Measurements from ENCODE around the gene IFT43. TPM values are rescaled to one million over a fixed set of nuclear protein-coding genes. Genes with fewer than 3 reads are reported as not detected.

The IFT43 gene
- polyA plus RNA-seq, 1 experiment, result 41.4 TPM

- H3K9me3 ChIP-seq (ENCODE audit: control insufficient read depth, insufficient read depth, low read length), result no peaks in the 10 kb centered on the region; the same call in 1 of the 2 replicates
- CTCF ChIA-PET, result no interaction called here
- no peak overlapping the region for H3K27ac ChIP-seq (ENCODE audit: low read depth, low read length)
- no peak for DNase-seq (ENCODE audit: low read depth, low spot score)
- no peak overlapping the region for H3K4me3 ChIP-seq (ENCODE audit: low read depth, low read length)
- TF ChIP-seq CTCF (IDR thresholded peaks at IDR 0.05; ENCODE audit: low read depth, low read length), result no peak
- POLR2A ChIA-PET, result no interaction called here
- H3K27me3 ChIP-seq (ENCODE audit: control insufficient read depth, insufficient read depth, low read length), result peaks cover 19% of the 10 kb centered on the region
These were observed 116.1 kb downstream of the IFT43 start for GRCh38 chr14:76101391-76102379.

GRCh38 chr14:76104802-76105355, 119.3 kb downstream of the IFT43 start:
- TF ChIP-seq CTCF (IDR thresholded peaks at IDR 0.05; ENCODE audit: low read depth, low read length), result no peak
- Histone ChIP-seq H3K27me3 (ENCODE audit: control insufficient read depth, insufficient read depth, low read length) (peaks cover 14% of the 10 kb centered on the region), H3K4me3 (ENCODE audit: low read depth, low read length) (no peak overlapping the region), H3K9me3 (ENCODE audit: control insufficient read depth, insufficient read depth, low read length) (no peaks in the 10 kb centered on the region), H3K27ac (ENCODE audit: low read depth, low read length) (no peak overlapping the region)
- ChIA-PET POLR2A (no interaction called here), CTCF (no interaction called here)
- DNase-seq (ENCODE audit: low read depth, low spot score), result no peak

DNA sequence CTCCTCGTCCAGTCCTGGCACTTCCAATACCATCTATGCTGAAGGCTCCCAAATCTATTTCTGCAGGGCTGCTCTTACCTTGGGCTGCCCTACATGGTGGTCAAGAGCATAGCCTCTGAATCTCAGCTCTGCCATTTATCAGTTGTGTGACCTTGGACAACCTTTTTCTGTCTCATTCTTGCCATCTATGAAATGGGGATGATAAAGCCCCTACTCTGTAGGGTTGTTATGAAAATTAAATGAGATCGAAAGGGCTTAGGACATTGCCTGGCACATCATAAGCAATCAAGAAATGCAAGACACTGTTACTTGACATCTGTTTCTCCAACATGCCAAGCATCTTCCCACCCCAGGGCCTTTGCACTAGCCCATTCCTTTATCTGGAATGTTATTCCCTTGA, 120.6 kb downstream of the IFT43 start:
- Histone ChIP-seq H3K27me3 (ENCODE audit: control insufficient read depth, insufficient read depth, low read length) (peaks cover 14% of the 10 kb centered on the region), H3K4me3 (ENCODE audit: low read depth, low read length) (no peak overlapping the region), H3K27ac (ENCODE audit: low read depth, low read length) (no peak overlapping the region), H3K9me3 (ENCODE audit: control insufficient read depth, insufficient read depth, low read length) (no peaks in the 10 kb centered on the region)
- ChIA-PET CTCF (no interaction called here), POLR2A (no interaction called here)
- DNase-seq (ENCODE audit: low read depth, low spot score), result no peak
- TF ChIP-seq CTCF (IDR thresholded peaks at IDR 0.05; ENCODE audit: low read depth, low read length), result no peak

DNA sequence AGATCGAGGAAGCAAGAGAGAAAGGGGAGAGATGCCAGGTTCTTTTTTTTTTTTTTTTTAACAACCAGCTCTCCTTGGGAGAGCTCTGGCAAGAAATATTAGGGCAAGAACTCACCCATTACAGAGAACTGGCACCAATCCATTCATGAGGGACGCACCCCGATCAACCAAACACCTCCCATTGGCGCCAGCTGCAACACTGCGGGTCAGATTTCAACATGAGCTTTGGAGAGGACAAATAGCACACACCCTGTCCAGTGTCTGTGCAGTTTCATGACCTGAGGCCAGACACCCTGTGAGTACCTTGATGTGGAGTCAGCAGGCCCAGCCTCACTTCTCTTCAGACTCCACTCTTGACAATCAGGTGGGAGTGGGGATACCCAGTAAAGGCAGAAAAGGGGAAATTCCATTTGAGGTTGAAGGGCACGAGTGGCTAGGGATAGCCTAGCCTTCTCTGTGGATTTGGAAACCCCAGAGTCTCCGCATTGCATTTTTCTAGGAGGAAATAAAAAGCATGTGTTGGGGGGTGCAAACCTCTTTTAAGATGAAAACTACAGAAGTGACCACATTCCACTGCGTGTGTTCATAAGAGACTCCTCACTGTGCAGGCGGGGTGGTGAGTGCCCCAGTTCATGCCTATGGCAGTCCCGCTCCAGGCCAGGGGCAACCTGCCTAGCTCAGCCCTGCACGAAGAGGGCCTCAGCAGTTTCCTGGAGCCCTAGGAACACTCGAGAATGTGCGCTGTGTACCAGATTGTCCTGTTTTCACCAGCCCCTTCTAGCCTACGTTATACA, 123.7 kb downstream of the IFT43 start:
- H3K9me3 ChIP-seq (ENCODE audit: control insufficient read depth, insufficient read depth, low read length), result no peaks in the 10 kb centered on the region; the same call in 1 of the 2 replicates
- CTCF ChIA-PET, result no interaction called here
- POLR2A ChIA-PET, result no interaction called here

More for the DNA sequence above, 123.7 kb downstream of the IFT43 start:
- Histone ChIP-seq H3K27ac (ENCODE audit: low read depth, low read length) (no peak overlapping the region), H3K27me3 (ENCODE audit: control insufficient read depth, insufficient read depth, low read length) (peaks cover 12% of the 10 kb centered on the region), H3K4me3 (ENCODE audit: low read depth, low read length) (no peak overlapping the region)
- DNase-seq (ENCODE audit: low read depth, low spot score), result no peak
- TF ChIP-seq CTCF (IDR thresholded peaks at IDR 0.05; ENCODE audit: low read depth, low read length), result no peak

Data from AG04450 (cell line).